HepG2 (cell line): ENCODE results near the gene SIRT7. TPM values are rescaled to one million over a fixed set of nuclear protein-coding genes. Genes with fewer than 3 reads are reported as not detected.

Experiments used
- HOXA9 ChIP-seq: sonication (generic); formaldehyde crosslinking; IDR thresholded peaks from 2 replicates; pipeline ENCODE4 v1.8.1; 2022; ENCODE audit warnings: missing genetic modification reagents, mild to moderate bottlenecking, moderate library complexity, borderline replicate concordance
- NCOA2 ChIP-seq: sonication (generic); formaldehyde crosslinking; IDR thresholded peaks from 2 replicates; pipeline ENCODE4 v1.8.0; 2022; ENCODE audit warnings: inconsistent platforms
- NONO ChIP-seq, 2 experiments: fragments of 450-650 bp in 1 of 2; sonication (generic) in 1 of 2; formaldehyde crosslinking in 1 of 2; IDR thresholded peaks in 1 of 2; conservative IDR thresholded peaks in 1 of 2; 2 replicates each; pipeline versions ENCODE4 v1.6.1 to v1.8.0; 2017 to 2022; ENCODE audit warnings: mild to moderate bottlenecking in 1 of 2, missing genetic modification reagents in 1 of 2, moderate library complexity in 1 of 2
- POLR2A ChIP-seq, 2 experiments: IDR thresholded peaks; 2 replicates each; pipeline ENCODE4 v1.6.1; 2011; ENCODE audit warnings: low read depth in 2 of 2, low read length in 2 of 2, mild to moderate bottlenecking in 1 of 2, moderate library complexity in 1 of 2; ENCODE audit not compliant: insufficient read depth in 1 of 2
- RBFOX2 ChIP-seq: fragments of 200-400 bp; formaldehyde crosslinking; IDR thresholded peaks from 2 replicates; pipeline ENCODE4 v1.6.1; 2017; ENCODE audit warnings: low read depth, mild to moderate bottlenecking, low read length
- SAP130 ChIP-seq: IDR thresholded peaks from 2 replicates; pipeline ENCODE4 v1.6.1; 2016; ENCODE audit warnings: low read depth
- SNAI1 ChIP-seq: sonication (generic); formaldehyde crosslinking; IDR thresholded peaks from 2 replicates; pipeline ENCODE4 v1.5.0; 2020; ENCODE audit warnings: mild to moderate bottlenecking, missing genetic modification reagents, borderline replicate concordance
- SRSF1 ChIP-seq: fragments of 200-400 bp; formaldehyde crosslinking; optimal IDR thresholded peaks from 2 replicates; pipeline ENCODE3; 2017; ENCODE audit warnings: mild to moderate bottlenecking, low read depth, low read length, moderate library complexity
- ZBTB39 ChIP-seq: sonication (generic); formaldehyde crosslinking; IDR thresholded peaks from 2 replicates; pipeline ENCODE4 v1.5.0; 2020; ENCODE audit warnings: missing genetic modification reagents
- ZNF142 ChIP-seq: sonication (generic); formaldehyde crosslinking; IDR thresholded peaks from 2 replicates; pipeline ENCODE4 v1.4.0; 2020; ENCODE audit warnings: missing genetic modification reagents
- ZNF547 ChIP-seq: sonication (generic); formaldehyde crosslinking; IDR thresholded peaks from 2 replicates; pipeline ENCODE4 v1.5.1; 2020; ENCODE audit warnings: mild to moderate bottlenecking, missing genetic modification reagents
- ZSCAN22 ChIP-seq: sonication (generic); formaldehyde crosslinking; IDR thresholded peaks from 2 replicates; pipeline ENCODE4 v1.4.0; 2020; ENCODE audit warnings: mild to moderate bottlenecking, missing genetic modification reagents
- polyA plus RNA-seq, 8 experiments: library from polyadenylated mRNA; depleted of rRNA in 3 of 8; stranded (reverse) in 7 of 8; unstranded in 1 of 8; fragments of >200 nt; fragmentation: Illumina TruSeq in 4 of 8; extraction: Trizol in 4 of 8; gene quantifications; 2 replicates each; pipeline versions ENCODE4 v1.2.1 to v1.2.3, GENCODE V29; 2011 to 2016; ENCODE audit warnings: low read depth in 4 of 8, missing spikeins in 1 of 8, mixed read lengths in 1 of 8; ENCODE audit not compliant: insufficient read depth in 1 of 8
- total RNA-seq, 5 experiments: library from RNA; depleted of rRNA; stranded (reverse); fragments of >200 nt; fragmentation: Illumina TruSeq; extraction: Trizol; gene quantifications; 2 replicates each; pipeline ENCODE4 v1.2.3, GENCODE V29; 2016; ENCODE audit warnings: low read depth in 1 of 5
- TF ChIP-seq, protein P1 (sequence below): sonication (generic); formaldehyde crosslinking; IDR thresholded peaks from 2 replicates; pipeline ENCODE4 v1.8.1; 2023; ENCODE audit warnings: missing genetic modification reagents, inconsistent platforms, borderline replicate concordance
- TF ChIP-seq, protein P2 (sequence below): sonication (generic); formaldehyde crosslinking; IDR thresholded peaks from 2 replicates; pipeline ENCODE4 v1.4.0; 2020; ENCODE audit warnings: missing genetic modification reagents

The SIRT7 gene
- total and polyA plus RNA-seq, 2 of the 13 experiments (the other 11 are each of a cell fraction or from before 2014, with no cell fraction given), result 8.3 to 24.8 TPM

DNA sequence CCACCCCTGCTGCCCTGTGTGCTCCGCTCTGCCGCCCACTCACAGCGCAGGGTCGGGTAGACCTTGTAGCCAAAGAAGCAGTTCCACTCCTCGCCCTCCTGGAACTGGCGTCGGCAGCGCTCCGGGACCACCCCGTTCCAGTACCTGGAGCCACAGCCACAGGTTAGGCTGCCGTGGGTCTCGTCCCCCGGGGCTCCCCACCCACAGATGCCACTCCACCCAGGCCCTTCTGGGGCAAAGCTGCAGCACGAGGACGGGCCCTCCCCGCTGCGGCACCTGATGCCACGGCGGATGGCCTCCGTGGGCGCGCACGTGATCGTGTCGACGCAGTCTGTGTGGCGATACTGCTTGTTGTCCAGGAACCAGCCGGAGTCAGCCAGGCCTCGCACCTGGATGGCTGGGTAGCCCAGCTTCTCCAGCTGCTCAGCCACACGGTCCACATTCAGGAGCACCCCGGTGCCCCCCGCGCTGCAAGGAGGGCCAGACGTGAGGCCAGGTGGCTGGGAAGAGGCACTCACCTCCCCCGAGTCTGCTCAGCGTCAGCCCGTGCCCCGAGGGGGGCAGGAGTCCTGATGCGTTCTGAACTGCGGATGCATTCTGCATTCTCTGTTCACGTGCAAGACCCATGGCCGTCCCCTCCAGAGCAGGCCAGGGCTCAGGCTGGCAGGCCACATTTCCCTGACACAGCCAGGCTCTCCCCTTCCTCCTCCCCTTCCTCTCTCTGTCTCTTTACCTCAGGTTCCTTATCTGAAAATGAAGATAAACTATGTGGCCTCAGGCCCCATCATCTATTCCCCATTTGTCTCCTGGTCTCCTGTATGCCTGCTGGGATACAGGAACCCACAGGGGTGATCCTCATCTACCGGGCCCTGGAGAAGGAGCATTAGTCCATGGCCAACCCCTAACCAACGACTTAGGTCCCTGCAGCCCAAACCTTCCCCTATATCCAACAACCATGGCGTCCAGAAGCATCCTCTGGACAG, 38.9 kb upstream of the SIRT7 start (continued):
- TF ChIP-seq ZNF142 (CRISPR knock-in tag) (no peak), ZBTB39 (CRISPR knock-in tag) (0 out of 2 replicates have a peak, but pooled peaks have one; percentile 44), ZSCAN22 (CRISPR knock-in tag) (no peak), NONO (IDR thresholded peaks at IDR 0.05) (no peak), NONO (CRISPR knock-in tag; conservative IDR thresholded peaks at IDR 0.05) (0 out of 2 replicates have a peak, but pooled peaks have one; percentile 30), HOXA9 (0 out of 2 replicates have a peak, but pooled peaks have one; percentile 34), SRSF1 (peak; percentile 55), SAP130 (CRISPR knock-in tag) (no peak), NCOA2 (CRISPR knock-in tag) (no peak), ZNF547 (0 out of 2 replicates have a peak, but pooled peaks have one; percentile 39), POLR2A (IDR thresholded peaks at IDR 0.05; ENCODE audit: insufficient read depth in 1 of 2, low read depth in 2 of 2, low read length in 2 of 2) (0 out of 4 replicates have a peak, but pooled peaks of 1 of the 2 experiments have one; percentile 25), SNAI1 (no peak), RBFOX2 (peak; percentile 99)
- TF ChIP-seq, protein P1, sequence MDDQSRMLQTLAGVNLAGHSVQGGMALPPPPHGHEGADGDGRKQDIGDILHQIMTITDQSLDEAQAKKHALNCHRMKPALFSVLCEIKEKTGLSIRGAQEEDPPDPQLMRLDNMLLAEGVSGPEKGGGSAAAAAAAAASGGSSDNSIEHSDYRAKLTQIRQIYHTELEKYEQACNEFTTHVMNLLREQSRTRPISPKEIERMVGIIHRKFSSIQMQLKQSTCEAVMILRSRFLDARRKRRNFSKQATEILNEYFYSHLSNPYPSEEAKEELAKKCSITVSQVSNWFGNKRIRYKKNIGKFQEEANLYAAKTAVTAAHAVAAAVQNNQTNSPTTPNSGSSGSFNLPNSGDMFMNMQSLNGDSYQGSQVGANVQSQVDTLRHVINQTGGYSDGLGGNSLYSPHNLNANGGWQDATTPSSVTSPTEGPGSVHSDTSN (CRISPR knock-in tag), result no peak
- TF ChIP-seq, protein P2, sequence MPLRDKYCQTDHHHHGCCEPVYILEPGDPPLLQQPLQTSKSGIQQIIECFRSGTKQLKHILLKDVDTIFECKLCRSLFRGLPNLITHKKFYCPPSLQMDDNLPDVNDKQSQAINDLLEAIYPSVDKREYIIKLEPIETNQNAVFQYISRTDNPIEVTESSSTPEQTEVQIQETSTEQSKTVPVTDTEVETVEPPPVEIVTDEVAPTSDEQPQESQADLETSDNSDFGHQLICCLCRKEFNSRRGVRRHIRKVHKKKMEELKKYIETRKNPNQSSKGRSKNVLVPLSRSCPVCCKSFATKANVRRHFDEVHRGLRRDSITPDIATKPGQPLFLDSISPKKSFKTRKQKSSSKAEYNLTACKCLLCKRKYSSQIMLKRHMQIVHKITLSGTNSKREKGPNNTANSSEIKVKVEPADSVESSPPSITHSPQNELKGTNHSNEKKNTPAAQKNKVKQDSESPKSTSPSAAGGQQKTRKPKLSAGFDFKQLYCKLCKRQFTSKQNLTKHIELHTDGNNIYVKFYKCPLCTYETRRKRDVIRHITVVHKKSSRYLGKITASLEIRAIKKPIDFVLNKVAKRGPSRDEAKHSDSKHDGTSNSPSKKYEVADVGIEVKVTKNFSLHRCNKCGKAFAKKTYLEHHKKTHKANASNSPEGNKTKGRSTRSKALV, result no peak
